GM18861 (cell line): ENCODE data around the gene LAMC3.
"Not testable (repeated sequence)": the region's sequence is repeated elsewhere in the genome, so short reads cannot be mapped to it uniquely, and the experiment has no call there.

Experiments
- ATAC-seq: cut with Tn5 transposase; IDR thresholded peaks from one replicate; pipeline ENCODE4 v1.9.1; 2021; ENCODE audit not compliant: unreplicated experiment

LAMC3 gene

DNA sequence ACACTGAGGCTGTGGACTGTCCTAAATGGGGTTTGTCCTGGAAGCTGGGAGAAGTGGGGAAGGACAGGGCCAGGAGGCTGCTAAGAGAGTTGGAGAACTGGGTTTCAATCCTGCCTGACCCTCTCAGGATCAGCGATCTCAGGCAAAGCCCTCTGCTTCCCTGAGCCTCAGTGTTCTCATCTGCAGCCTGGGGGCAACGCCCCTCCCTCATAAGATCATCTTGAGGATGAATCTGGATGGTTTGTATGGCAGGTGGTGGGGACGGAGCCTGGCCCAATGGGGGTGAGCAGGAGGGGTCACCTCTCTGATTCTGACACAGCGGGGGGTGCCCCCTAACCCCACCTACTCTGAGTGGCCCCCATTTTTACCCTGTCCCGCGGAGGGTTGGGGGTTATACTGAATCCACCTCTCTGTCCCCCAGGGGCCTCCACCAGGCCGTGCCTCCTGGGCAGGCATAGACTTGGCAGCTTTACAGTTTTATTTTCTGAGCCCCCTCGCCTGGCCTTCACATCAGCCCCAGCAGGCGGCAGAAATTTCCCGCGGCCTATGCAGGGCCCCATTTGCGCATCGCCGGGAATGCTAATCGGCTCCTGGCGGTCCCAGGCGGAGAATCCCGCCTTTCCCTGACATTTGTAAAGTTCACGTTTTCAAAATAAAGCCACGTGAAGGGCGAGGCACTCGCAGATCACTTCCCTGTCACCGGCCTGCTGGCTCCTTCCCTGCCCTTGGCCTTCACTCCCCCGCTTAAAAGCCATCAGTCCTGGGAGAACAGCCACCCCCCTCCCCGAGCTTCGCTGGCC is 17.8 kb upstream of the LAMC3 start:
- no peak for ATAC-seq

DNA sequence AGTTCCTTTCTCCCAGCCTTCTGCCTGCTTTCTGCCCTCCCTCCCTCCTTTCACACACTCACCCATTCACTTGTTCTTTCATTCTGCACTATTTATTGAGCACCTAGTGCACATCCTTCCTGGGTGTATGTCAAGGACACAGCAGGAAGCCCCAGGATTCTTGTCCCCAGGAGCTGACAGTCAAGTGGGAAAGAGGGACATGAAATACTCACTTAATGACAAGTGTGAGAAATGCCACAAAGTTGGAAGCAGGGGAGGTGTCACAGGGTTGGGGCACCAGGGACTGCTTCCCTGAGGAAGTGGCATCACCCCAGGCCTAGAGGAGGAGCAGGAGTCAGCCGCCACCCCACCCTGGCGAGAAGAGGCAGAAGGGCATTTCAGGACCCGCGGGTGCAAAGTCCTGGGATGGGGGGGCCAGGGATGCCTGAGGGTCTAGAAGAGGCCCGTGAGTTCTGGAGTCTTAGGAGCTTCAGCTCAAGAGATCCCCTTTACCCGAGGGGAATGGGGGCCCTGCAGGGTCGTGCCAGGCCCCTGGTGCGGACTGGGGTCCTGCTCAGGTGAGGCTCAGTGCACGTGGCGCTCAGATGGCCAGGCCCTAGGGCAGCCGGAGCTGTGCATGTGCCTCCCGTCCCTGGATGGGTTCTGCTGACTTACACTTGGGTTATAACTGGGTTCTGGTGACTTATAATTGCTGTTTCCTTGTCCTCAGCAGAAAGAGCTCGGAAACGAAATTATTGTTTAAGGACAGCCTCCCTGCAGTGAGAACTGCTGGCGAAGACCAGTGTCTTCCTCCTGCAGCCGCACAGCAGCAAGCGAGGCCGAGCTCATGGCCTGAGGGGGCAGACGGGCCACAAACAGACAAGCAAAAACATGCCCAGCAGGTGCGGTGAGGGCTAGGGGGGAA is 16.9 kb upstream of the LAMC3 start:
- no peak for ATAC-seq

DNA sequence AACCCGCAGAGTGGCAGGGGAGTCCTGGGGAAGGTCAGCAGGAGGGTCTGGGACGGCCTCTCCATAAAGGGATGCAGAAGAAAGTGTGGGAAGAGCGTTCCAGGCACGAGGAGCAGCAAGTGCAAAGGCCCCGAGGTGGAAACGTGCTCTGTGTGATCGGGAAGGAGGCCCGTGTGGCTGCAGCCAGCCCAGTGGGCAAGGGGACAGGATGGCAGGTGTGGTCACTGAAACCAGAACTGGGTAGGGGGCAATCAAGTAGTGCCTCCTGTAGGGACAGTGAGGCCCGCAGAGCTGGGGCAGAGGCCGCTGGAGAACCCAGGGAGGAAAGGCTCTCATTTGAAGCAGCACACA is 16.3 kb upstream of the LAMC3 start:
- ATAC-seq, result no peak

DNA sequence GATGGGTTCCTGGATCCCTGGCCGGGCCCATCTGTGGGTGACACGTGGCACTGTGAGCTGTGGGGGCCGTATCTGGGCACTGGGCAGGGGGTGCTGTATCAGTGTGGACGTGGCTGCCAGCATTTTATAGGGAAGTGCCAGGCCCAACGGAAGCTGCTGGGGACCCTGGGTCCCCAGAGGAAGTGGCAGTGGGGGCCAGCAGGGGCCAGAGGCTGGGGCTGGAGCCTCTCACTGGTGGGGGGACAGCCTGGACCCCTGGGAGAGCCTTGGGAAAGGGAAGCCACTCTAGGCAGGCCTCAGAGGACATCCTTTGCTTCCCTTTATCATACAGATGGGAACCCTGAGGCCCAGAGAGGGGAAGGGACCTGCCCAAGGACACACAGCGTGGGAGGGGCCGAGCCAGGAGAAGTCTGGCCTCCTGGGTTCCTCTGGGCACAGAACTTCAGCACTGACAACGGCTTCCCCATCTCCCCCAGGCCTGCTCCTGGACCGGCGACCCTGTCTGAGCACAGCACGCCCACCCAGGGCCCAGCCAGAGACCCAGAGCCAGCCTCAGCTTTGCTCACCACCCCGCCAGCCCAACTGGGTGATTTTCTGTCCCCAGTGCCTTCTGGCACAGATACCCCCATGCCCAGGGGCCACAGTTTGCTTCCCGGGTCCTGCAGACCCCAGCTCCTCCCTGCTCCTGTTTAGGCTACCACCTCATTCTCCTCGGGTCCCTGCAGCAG is 15.5 kb upstream of the LAMC3 start:
- no peak for ATAC-seq

DNA sequence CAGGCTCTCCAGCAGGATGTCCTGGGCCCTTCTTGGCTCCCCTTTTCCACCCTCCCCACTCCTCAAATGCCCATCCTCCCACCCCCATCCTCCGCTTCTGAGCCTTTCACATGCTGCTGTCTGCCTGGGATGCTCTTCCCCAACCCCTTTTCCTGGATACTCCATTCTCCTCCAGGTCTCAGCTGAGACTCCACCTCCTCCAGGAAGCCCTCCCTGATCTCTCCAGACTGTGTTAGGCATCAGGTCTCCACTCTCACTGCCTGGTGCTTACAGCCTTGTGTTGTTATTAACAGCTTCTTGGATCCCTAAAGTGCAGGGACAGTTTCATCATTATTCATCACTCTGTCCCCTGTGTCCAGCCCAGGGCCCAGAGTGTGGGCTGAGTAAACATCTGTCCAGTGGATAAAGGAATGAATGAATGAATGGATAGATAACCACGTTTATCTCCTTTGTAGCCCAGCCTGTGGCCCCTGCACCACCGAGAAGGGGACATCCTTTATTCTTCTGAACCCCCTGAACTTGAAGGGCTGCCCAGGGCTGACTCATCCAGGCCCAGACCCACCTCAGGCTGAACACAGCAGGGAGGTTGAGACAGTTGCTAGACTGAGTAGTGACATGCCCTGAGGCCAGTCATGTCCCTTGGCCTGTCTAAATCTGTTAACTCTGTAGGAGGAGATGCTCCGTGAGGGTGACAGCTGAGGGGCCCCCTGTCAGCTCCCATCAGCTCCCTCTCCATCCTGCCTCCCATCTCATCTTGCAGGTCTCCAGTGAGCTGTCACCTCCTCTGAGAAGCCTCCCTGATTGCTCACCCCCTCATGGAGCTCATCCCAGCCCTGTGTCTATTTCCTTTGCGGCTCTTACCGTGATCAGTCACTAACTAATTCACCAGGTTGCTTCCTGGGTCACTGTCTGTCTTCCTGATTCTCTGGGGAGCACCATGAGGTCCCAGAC is 14.6 kb upstream of the LAMC3 start:
- no peak for ATAC-seq

DNA sequence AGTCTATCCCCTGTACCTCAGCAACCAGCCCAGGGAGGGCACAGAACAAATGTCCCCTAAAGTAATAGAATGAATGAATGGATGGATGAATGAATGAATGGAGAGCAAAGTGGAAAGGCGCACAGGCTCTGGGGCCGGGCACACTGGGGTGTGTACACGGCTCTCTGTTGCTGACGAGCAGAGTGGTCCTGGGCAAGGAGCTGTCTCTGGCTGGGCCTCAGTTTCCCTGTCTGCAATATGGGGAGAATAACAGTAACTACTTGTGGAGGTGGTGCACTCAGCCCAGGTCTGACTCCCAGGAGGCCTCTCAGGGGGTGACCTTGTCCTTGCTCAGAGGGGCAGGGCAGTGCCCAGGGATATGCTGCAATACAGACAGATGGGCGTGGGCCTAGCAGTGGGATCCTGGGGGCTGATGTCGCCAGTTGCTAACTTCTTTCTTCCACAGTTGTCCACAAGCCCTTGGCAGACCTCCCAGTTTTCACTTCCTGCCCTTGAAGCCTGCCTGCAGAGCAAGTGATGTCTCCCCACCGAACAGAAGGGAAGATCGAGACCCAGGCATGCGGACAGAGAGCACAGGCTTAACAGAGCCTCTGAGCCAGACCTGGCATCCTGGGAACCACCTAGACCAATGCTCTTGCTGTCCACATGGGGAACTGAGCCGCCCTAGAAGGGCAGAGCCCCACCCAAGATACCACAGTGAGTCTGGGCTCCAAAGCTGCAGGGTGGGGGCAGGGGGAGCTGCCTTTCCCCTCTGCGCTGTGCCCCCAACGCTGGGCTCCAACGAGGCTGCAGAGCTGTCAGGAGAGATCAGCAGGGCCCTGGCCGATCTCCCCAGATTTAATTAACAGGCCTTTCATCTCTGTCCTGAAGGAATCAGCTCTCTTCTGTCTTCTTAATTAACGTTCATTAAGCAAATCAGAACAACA is 13.6 kb upstream of the LAMC3 start:
- ATAC-seq, result no peak

DNA sequence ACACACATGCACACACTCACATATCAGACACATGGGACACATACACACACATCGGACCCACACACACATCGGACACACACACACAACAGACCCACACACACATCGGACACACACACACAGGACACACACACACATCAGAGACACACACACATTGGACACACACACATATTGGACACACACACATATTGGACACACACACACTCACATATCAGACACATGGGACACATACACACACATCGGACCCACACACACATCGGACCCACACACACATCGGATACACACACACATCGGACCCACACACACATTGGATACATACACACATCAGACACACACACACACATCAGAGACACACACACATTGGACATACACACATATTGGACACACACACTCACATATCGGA is 12.8 kb upstream of the LAMC3 start:
- no peak for ATAC-seq

DNA sequence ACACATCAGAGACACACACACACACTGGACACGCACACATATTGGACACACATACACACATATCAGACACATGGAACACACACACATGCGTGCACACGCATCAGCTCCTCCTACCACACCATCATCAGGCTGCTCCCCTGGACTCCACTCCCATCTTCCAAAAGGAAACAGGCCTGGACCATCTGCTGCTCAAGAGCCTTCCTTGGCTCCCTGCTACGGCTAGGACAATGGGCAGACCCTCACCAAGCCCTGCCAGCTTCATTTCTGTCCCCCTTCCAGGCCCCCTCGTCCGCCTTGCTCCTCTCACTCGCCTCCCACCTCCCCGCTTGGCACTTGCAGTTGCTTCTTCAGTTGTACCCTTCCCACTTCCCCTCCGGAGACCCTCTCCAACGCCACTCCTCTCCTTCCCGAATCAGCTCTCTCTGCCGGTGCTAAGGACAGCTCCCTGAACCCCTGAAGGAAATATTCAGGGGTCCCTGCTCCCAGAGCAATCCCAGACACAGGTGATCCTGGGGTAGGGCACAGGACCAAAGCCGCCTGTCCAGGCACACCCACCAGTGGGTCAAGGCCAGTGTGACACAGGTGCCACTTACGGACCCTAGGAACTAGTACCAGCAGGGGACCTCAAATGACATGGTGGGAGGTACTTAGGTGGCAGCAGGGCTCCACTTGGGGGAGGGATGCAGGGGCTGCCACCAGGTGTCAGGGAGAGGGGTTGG is 12.1 kb upstream of the LAMC3 start:
- ATAC-seq, result no peak

DNA sequence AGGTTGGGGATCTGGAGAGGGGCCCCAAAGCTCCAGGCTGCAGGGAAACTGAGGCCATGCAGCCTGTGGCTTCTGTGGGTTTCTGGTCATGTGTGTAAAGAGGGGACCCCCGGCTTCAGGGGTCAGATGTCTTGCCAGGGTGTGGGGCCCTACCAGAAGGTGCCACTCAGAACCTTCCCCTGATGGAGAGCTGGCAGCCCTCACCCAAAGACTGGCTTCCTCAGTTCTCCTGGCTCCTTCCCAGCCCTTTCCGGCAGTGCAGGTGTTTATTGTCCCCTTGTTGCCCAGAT is 11.6 kb upstream of the LAMC3 start:
- no peak for ATAC-seq

DNA sequence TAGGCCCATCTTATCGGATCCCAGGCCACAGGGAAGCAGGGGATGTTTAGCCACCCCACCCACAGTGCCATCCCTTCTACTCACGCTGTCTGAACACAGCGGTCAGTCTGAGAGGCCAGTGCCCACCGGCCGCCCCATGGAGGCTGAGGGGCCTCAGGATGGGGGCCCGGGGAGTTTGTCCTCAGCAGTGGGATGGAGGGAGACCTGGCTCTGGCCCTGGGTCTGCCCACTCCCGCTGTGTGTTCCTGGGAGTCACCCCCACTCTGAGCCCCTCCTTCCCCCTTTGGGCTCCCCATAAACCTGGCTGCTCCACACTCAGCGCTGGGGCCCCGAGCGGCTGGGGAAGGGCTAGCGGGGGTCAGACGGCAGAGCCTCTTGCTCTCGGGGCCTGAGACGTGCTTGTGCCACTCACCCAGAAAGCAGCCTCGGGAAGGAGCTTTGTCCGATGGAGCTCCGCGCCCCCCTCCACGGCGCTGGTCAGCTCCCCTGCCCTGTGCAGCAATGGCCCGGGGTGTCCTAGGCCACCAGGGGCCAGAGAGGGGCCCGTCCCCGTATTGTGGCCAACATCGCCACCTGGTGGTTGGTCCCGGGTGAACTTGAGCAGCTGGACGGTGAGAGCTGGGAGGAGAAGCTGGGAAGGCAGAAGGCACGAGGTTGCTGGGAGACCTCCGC is 10.9 kb upstream of the LAMC3 start:
- ATAC-seq, result no peak

DNA sequence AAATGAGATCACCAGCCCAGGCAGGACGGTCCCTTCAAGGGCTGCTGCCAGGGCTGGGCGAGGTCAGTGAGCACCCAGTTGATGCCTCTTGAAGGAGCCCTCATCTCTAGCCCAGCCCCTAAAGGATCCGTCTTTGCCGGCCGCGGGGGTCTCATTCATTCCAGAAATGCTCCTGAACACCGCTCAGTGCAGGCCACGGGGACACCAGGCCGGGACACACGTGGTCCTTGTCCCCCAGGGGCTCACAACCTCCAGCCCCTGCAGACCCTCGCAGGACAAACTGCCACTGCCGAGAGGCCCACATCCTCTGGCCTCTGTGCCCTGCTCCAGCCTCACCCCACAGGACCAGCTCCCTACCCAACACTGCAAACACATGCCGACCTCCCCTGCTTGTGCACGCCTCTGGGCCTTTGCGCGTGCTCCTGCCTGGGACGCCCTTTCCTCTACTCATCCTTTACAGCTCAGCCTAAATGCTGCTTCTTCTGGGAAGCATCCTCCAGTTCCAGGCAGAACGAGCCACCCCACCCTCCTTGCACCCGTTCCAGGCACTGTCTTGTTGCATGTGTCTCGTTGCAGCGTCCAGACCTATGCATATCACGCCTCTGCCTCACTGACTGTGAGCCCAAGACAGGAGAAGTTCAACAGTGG is 10.3 kb upstream of the LAMC3 start:
- no peak for ATAC-seq

DNA sequence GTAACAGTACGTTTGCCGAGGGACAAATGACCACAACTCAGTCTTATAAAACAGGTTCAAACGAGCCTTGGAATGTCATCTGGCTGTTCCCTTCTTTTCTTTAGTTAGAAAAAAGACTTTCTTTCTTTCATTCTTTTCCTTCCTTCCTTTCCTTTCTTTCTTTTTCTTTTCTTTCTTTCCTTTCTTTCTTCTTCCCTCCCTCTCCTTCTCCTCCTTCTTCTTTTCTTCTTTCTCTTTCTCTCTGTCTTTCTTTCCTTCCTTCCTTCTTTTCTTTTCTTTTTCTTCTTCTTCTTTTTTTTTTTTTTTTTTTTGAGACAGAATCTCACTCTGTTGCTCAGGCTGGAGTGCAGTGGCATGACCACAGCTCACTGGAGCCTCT is 9.7 kb upstream of the LAMC3 start:
- ATAC-seq, result no peak

DNA sequence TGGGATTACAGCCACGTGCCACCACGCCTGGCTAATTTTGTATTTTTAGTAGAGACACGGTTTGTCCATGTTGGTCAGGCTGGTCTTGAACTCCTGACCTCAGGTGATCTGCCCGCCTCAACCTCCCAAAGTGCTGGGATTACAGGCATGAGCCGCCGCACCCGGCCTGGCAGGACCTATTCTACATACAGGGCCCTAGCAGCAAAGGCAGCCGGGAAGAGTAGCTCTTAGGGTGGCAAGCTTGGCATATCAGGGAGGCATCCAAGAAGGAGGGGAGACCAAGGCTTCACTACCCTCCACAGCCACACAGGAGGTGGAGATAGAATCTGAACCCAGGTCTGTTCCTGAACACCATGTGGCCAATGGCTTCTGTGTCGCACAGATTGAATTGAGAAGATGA is 8.4 kb upstream of the LAMC3 start:
- ATAC-seq, result not testable (repeated sequence)

DNA sequence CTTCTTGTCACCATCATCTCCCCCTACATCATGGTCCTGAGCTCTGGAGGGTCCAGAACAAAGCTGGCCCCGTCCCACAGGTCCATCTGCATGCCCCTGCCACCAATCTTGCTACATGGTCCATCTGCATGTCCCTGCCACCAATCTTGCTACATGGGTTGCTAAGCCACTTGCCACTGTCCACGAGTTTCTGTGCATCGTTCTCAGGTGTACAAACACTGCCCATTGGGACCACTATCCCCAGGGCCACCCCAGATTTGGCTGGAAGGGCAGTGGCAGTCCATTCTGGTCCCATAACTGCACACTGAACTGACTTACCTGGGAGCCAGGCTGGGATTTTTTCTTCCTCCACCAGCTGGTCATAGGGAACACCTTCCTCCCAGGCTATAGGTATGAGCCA is 8.0 kb upstream of the LAMC3 start:
- no peak for ATAC-seq

DNA sequence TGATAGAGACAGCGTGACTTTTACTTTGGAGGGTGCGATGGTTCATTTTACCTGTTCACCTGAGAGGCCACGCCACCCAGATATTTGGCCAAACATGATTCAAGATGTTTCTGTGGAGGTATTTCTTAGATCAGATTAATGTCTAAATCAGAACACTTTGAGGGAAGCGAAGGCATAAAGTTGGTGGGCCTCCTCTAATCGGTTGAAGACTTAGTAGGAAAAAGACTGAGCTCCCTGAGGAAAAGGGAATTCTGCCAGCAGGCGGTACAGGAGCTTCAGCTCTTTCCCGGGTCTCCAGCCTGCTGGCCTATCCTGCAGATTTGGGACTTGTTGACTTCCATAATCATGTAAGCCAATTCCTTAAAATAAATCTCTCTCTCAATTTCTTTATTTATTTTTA is 7.0 kb upstream of the LAMC3 start:
- ATAC-seq, result no peak

DNA sequence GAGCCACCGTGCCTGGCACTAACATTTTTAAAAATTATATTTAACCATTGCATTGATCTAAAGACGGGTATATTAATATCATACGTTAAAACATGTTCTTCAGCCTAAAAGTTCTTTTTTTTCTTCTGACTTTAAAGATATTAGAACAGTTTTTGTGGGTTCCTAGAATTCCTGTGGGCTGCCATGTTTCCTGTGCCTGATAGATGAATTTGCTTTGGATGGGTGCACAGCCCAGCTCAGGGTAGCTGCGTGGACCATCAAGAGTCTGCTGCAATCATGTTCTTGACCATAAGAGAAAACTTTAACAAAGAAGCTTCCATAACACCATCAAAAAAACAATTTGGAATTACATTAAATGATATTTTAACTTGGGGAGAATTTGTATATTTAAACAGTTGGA is 2.4 kb upstream of the LAMC3 start:
- ATAC-seq, result no peak

DNA sequence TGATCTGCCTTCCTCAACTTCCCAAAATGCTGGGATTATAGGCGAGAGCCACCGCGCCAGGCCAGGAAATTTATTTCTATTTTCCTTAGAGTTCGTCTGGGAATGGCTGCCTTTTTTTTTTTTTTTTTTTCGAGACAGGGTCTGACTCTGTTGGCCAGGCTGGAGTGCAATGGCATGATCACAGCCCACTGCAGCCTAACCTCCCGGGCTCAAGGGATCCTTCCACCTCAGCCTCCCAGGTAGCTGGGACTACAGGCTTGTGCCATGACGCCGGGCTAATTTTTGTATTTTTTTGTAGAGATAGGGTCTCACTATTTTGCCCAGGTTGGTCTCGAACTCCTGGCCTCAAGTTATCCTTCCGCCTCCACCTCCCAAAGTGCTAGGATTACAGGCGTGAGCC is 888 bp upstream of the LAMC3 start:
- no peak for ATAC-seq

DNA sequence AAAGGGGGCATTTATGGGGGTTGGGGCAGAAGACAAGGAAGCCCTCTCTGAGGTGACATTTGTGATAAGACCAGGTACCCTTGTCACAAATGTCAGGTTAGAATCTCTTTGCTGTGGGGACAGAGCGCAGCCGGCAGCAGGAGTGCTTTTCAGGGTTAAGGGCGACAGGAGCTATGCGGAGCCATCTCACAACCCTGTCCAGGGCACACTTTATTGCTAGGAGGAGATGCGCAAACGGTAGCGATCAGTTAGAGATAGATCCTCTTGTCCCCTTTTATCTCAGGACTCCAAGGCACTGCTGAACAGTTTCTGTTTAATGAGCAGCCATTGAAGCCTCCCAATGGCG is 438 bp upstream of the LAMC3 start:
- ATAC-seq, result no peak
